DOHH2 (cell line): ENCODE measurements around the gene AKT2.

Source experiments
- H3F3A ChIP-seq: fragments of 200-600 bp; sonication (generic), shearing (Covaris generic); 2 replicates; pipeline ENCODE4 v1.6.0; 2016; ENCODE audit warnings: antibody characterized with exemption, mild to moderate bottlenecking; ENCODE audit not compliant: control insufficient read depth, insufficient read depth
- H3K27ac ChIP-seq: fragments of 200-600 bp; sonication (generic); 2 replicates; pipeline ENCODE4 v1.5.1; 2014; ENCODE audit warnings: low read depth, mild to moderate bottlenecking, low read length, moderate library complexity
- H3K27me3 ChIP-seq: fragments of 200-600 bp; sonication (generic); 2 replicates; pipeline ENCODE4 v1.6.1; 2014; ENCODE audit warnings: mild to moderate bottlenecking, low read length, mixed read lengths; ENCODE audit not compliant: control insufficient read depth
- H3K36me3 ChIP-seq: fragments of 200-600 bp; sonication (generic); 2 replicates; pipeline ENCODE4 v1.6.1; 2014; ENCODE audit warnings: mild to moderate bottlenecking, low read length, moderate library complexity, mixed read lengths; ENCODE audit not compliant: control insufficient read depth
- H3K4me1 ChIP-seq: fragments of 200-600 bp; sonication (generic); 2 replicates; pipeline ENCODE4 v1.6.1; 2014; ENCODE audit warnings: mild to moderate bottlenecking, low read length, mixed read lengths; ENCODE audit not compliant: control insufficient read depth
- H3K4me2 ChIP-seq: fragments of 200-600 bp; sonication (generic); 2 replicates; pipeline ENCODE4 v1.6.0; 2014; ENCODE audit warnings: mild to moderate bottlenecking, low read length, moderate library complexity
- H3K4me3 ChIP-seq: fragments of 200-600 bp; sonication (generic); 2 replicates; pipeline ENCODE4 v1.5.1; 2014; ENCODE audit warnings: mild to moderate bottlenecking, low read length, mixed read lengths
- H3K79me2 ChIP-seq: fragments of 200-600 bp; sonication (generic); 2 replicates; pipeline ENCODE4 v1.6.1; 2014; ENCODE audit warnings: mild to moderate bottlenecking, low read length, mixed read lengths; ENCODE audit not compliant: control insufficient read depth
- H3K9me2 ChIP-seq: fragments of 200-600 bp; sonication (generic); replicated peaks from 2 replicates; pipeline ENCODE4 v1.6.1; 2014; ENCODE audit warnings: mild to moderate bottlenecking, low read length, mixed read lengths; ENCODE audit not compliant: control insufficient read depth
- H3K9me3 ChIP-seq: fragments of 200-600 bp; sonication (generic); 2 replicates; pipeline ENCODE4 v1.6.1; 2014; ENCODE audit warnings: antibody characterized with exemption, low read length, mixed read lengths; ENCODE audit not compliant: control insufficient read depth, insufficient read depth
- H4K20me1 ChIP-seq: fragments of 200-600 bp; sonication (generic); 2 replicates; pipeline ENCODE4 v1.6.0; 2014; ENCODE audit warnings: low read depth, mild to moderate bottlenecking, antibody characterized with exemption, low read length, moderate library complexity; ENCODE audit not compliant: control insufficient read depth, insufficient read depth
- CTCF ChIP-seq: fragments of 200-600 bp; sonication (generic); IDR thresholded peaks from one replicate; pipeline ENCODE4 v1.5.1; 2014; ENCODE audit warnings: antibody characterized with exemption, mild to moderate bottlenecking, low read depth, low read length; ENCODE audit not compliant: poor library complexity, severe bottlenecking
- EZH2phosphoT487 ChIP-seq: fragments of 200-600 bp; sonication (generic); IDR thresholded peaks from 2 replicates; pipeline ENCODE4 v1.6.1; 2017; ENCODE audit warnings: borderline replicate concordance, mild to moderate bottlenecking, antibody characterized with exemption, low read length, moderate library complexity, mixed read lengths

Gene AKT2

DNA sequence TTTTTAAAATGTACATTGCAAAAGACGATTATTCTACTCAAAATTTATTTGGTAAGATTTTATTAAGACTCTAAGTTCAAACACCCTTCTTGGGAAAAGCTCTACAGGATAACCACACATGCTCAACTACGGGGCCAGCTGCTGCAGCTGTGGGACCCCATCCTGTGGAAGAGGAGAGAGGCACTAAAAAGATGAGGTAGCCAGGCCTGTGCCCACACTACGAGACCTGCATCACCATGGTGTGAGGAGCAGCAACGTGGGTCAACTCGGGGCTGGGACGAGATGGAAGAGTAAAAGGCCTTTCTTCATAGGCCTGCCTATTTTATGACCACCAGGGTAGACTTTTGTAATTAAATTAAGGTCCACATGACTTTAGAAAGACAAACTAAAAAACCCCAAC is 54.1 kb downstream of the AKT2 start:
- Histone ChIP-seq H3F3A (peaks cover 5% of the 10 kb centered on the region; the same call in 1 of the 2 replicates), H3K4me2 (no peak overlapping the region), H3K9me2 (no peaks in the 10 kb centered on the region), H3K4me3 (no peak overlapping the region), H4K20me1 (0 out of 2 replicates have a peak, but pooled peaks cover 4% of the 10 kb centered on the region), H3K36me3 (peaks cover 11% of the 10 kb centered on the region; the same call in 1 of the 2 replicates), H3K9me3 (no peaks in the 10 kb centered on the region), H3K27ac (no peak overlapping the region), H3K79me2 (no peaks in the 10 kb centered on the region), H3K27me3 (no peaks in the 10 kb centered on the region), H3K4me1 (no peaks in the 10 kb centered on the region)
- no peak for TF ChIP-seq EZH2phosphoT487
- TF ChIP-seq CTCF = no peak

DNA sequence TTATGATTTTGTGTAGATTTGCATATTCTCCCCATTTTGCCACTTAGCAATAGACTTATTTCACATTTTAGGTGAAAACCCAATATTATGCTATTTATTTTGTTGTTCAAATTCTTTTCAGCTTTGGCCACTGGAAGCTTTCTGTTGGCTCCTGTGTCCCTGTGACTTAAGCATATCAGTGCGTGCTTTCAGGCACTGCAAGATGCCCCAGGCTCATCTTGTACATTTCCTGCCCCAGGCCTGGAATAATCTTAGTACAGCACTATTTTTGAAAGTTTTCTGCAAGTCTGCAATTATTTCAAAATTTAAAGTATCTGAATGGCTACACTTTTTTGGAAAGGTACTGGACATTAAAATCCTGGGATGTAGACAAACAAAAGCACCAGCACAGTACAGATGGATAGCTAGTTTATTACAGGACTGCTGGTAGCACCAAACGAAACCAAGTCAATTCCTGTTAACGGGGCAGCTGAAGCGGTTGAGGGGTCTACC is 55.2 kb downstream of the AKT2 start:
- H3K4me2 ChIP-seq = no peak overlapping the region
- H4K20me1 ChIP-seq = 0 out of 2 replicates have a peak, but pooled peaks cover 4% of the 10 kb centered on the region
- TF ChIP-seq CTCF = no peak
- H3K27me3 ChIP-seq = no peaks in the 10 kb centered on the region
- H3F3A ChIP-seq = peaks cover 5% of the 10 kb centered on the region; the same call in 1 of the 2 replicates
- H3K9me2 ChIP-seq = no peaks in the 10 kb centered on the region
- no peak overlapping the region for H3K27ac ChIP-seq
- no peak overlapping the region for H3K4me3 ChIP-seq
- H3K79me2 ChIP-seq = no peaks in the 10 kb centered on the region
- no peaks in the 10 kb centered on the region for H3K9me3 ChIP-seq
- H3K4me1 ChIP-seq = no peaks in the 10 kb centered on the region
- H3K36me3 ChIP-seq = peaks cover 3% of the 10 kb centered on the region; the same call in 1 of the 2 replicates

DNA sequence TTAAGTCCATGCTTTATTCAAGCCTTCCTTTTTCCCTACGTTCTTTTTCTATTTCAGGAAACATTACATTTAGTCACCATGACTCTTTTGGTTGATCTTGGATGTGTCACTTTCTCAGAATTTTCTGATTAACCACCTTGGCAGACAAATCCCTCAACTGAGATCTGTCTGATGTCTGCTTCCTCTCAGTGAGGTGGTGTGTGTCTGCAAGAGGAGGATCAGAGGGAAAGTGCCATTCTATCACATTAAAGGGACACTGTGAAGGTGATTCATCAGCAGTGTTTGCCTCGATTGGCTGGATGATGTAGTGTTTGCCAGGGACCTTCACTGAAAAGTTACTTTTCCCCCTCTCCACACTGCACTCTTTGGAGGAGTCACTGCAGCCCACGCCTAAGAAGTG is 55.7 kb downstream of the AKT2 start:
- Histone ChIP-seq H3K9me2 (no peaks in the 10 kb centered on the region), H3F3A (peaks cover 5% of the 10 kb centered on the region; the same call in 1 of the 2 replicates), H3K27me3 (no peaks in the 10 kb centered on the region), H3K27ac (no peak overlapping the region), H3K36me3 (no peaks in the 10 kb centered on the region), H3K4me3 (no peak overlapping the region), H3K9me3 (no peaks in the 10 kb centered on the region), H3K79me2 (no peaks in the 10 kb centered on the region), H3K4me1 (no peaks in the 10 kb centered on the region), H4K20me1 (0 out of 2 replicates have a peak, but pooled peaks cover 4% of the 10 kb centered on the region), H3K4me2 (no peak overlapping the region)
- TF ChIP-seq CTCF (no peak), EZH2phosphoT487 (no peak)

GRCh38 chr19:40228863-40229262 is 56.3 kb downstream of the AKT2 start:
- H4K20me1 ChIP-seq = 0 out of 2 replicates have a peak, but pooled peaks cover 4% of the 10 kb centered on the region
- H3K9me3 ChIP-seq = no peaks in the 10 kb centered on the region
- no peak for TF ChIP-seq EZH2phosphoT487
- no peaks in the 10 kb centered on the region for H3K36me3 ChIP-seq
- no peaks in the 10 kb centered on the region for H3K79me2 ChIP-seq
- no peaks in the 10 kb centered on the region for H3K27me3 ChIP-seq
- H3K4me1 ChIP-seq = no peaks in the 10 kb centered on the region
- H3K9me2 ChIP-seq = no peaks in the 10 kb centered on the region
- no peak overlapping the region for H3K27ac ChIP-seq
- H3F3A ChIP-seq = peaks cover 5% of the 10 kb centered on the region; the same call in 1 of the 2 replicates
- H3K4me2 ChIP-seq = no peak overlapping the region
- no peak overlapping the region for H3K4me3 ChIP-seq
